GM10248 (cell line): ENCODE measurements around the gene ECT2.

Experiments used
- CTCF ChIA-PET: fragments of 300-600 bp; sonication (Branson Sonifier 250); formaldehyde crosslinking; extraction: SDS; loops from one replicate; lab custom pipeline; 2021; ENCODE audit warnings: antibody characterized with exemption; lab: Yijun Ruan, JAX
- POLR2A ChIA-PET: fragments of 350-650 bp; sonication (Branson Sonifier 250); formaldehyde crosslinking; extraction: SDS; loops from one replicate; lab custom pipeline; 2020; ENCODE audit warnings: antibody characterized with exemption; lab: Yijun Ruan, JAX
- DNase-seq: peaks from one replicate; pipeline ENCODE4 v3.0.0; 2012; ENCODE audit errors: extremely low spot score
- CTCF ChIP-seq: IDR thresholded peaks from 2 replicates; pipeline ENCODE4 v1.5.1; 2012; ENCODE audit warnings: mild to moderate bottlenecking, low read depth; ENCODE audit errors: extremely low read depth, missing control alignments, control extremely low read depth

Gene ECT2

GRCh38 chr3:172771672-172772071, 21.1 kb downstream of the ECT2 start:
- ChIA-PET POLR2A (no interaction called here), CTCF (interaction anchor here (0.9 to 2.4 kb wide), 3 partner anchors 9 to 21 kb away, joined by 3 to 7 read pairs (median 6); partner anchors contain the start of gene ECT2)
- TF ChIP-seq CTCF = no peak
- DNase-seq = no peak

GRCh38 chr3:172776049-172776717, 25.7 kb downstream of the ECT2 start:
- POLR2A ChIA-PET = no interaction called here
- no peak for DNase-seq
- TF ChIP-seq CTCF = no peak
- CTCF ChIA-PET = no interaction called here

GRCh38 chr3:172777901-172778300, 27.4 kb downstream of the ECT2 start:
- DNase-seq = no peak
- ChIA-PET CTCF (interaction anchor here (0.9 to 1.5 kb wide), 3 partner anchors 14 to 104 kb away, joined by 3 to 4 read pairs (median 3); no protein-coding TSS in a partner anchor), POLR2A (no interaction called here)
- no peak for TF ChIP-seq CTCF

- TF ChIP-seq CTCF = no peak
- no peak for DNase-seq
- ChIA-PET POLR2A (no interaction called here), CTCF (interaction anchor here (1.8 kb wide), 1 partner anchor 9 kb away, joined by 5 read pairs; no protein-coding TSS in a partner anchor)
Measured at GRCh38 chr3:172782235-172782634, 31.7 kb downstream of the ECT2 start.

DNA sequence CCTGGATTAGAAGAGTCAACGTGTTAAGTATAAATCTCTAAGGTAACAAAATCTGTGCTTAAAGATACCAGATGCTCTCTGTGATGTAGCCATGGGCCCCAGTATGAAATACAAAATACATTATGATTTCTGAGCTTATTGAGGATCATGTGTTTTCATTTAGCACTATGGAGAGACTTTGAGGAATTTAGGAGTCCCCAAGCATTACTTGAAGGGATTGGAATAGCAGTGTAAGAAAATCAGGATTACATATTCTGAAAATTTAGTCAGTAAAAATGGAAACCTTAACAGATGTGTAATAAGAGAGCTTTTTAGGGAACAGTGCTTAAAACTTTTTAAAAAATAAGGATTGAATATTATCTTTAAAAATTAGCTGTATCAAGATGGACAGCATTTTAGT, 35.5 kb downstream of the ECT2 start:
- POLR2A ChIA-PET = no interaction called here
- TF ChIP-seq CTCF = no peak
- no peak for DNase-seq
- CTCF ChIA-PET = interaction anchor here (1.1 to 1.8 kb wide), 5 partner anchors 14 to 36 kb away, joined by 3 to 5 read pairs (median 3); partner anchors contain the start of gene ECT2

DNA sequence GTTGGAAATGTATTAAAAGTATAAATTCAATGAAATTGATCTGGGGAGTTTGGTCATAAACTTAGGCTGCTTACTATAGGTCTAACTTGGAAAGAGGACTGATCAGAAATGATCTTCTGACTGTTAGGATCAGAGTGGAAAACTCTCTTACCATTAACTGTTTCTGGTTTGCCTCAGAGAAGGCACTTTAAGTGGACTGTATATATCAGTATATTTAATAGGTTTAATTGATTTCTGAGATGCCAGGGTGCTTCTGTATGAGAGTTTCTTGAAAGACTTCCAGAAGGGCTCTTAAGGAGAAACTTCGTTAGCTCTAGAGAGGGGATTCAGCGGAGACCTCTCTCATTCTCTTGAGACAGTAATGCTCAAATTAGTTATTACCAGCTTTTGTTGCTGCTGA, 36.5 kb downstream of the ECT2 start:
- ChIA-PET CTCF (interaction anchor here (1.1 to 1.8 kb wide), 3 partner anchors 13 to 34 kb away, joined by 3 to 5 read pairs (median 3); no protein-coding TSS in a partner anchor), POLR2A (no interaction called here)
- no peak for DNase-seq
- no peak for TF ChIP-seq CTCF

DNA sequence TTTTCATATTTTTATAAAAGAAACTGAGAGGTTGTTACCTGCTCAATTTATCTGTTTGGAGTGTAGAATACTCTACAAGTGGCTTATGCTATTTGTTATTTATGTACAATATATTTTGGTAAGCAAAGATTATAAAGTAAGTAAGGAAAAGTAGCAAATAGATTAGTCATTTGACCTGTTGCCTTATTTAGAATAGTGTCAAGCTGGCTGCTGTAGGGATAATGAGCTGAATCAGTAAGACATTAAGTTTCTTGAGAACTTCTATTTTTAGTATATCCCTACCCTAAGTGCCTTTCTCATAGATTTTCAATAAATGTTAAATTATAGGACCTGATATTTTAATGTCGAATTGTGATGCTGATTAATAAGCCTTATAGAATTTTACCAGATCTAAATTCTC, 37.2 kb downstream of the ECT2 start:
- DNase-seq = no peak
- ChIA-PET POLR2A (no interaction called here), CTCF (no interaction called here)
- no peak for TF ChIP-seq CTCF
